Loucy (cell line): ENCODE data around the gene TYW5.

Experiments
- H2AFZ ChIP-seq: fragments of 200-600 bp; sonication (generic); 2 replicates; pipeline ENCODE4 v1.6.0; 2016; ENCODE audit warnings: antibody characterized with exemption, mild to moderate bottlenecking, low read length, moderate library complexity
- H3F3A ChIP-seq: fragments of 200-600 bp; 2 replicates; pipeline ENCODE4 v1.6.0; 2016; ENCODE audit warnings: antibody characterized with exemption, low read depth, mild to moderate bottlenecking
- H3K27me3 ChIP-seq: fragments of 200-600 bp; sonication (generic); 2 replicates; pipeline ENCODE4 v1.6.1; 2014; ENCODE audit warnings: low read length, mild to moderate bottlenecking; ENCODE audit not compliant: insufficient read depth, poor library complexity, severe bottlenecking
- H3K36me3 ChIP-seq: fragments of 200-600 bp; sonication (generic); 2 replicates; pipeline ENCODE4 v1.6.1; 2016; ENCODE audit warnings: low read length; ENCODE audit not compliant: insufficient read depth
- H3K4me1 ChIP-seq: fragments of 200-600 bp; sonication (generic); 2 replicates; pipeline ENCODE4 v1.5.1; 2014; ENCODE audit warnings: low read length, mild to moderate bottlenecking; ENCODE audit not compliant: insufficient read depth, poor library complexity, severe bottlenecking
- H3K4me2 ChIP-seq: fragments of 200-600 bp; sonication (generic); 2 replicates; pipeline ENCODE4 v1.6.0; 2014; ENCODE audit warnings: antibody characterized with exemption, low read length, low read depth, mild to moderate bottlenecking; ENCODE audit not compliant: poor library complexity, severe bottlenecking
- H3K4me3 ChIP-seq: fragments of 200-600 bp; sonication (generic); 2 replicates; pipeline ENCODE4 v1.5.1; 2014; ENCODE audit warnings: low read length, mild to moderate bottlenecking, mixed read lengths; ENCODE audit not compliant: poor library complexity, severe bottlenecking
- H3K79me2 ChIP-seq: fragments of 200-600 bp; sonication (generic); 2 replicates; pipeline ENCODE4 v1.6.1; 2014; ENCODE audit warnings: low read length; ENCODE audit not compliant: insufficient read depth
- H3K9ac ChIP-seq: fragments of 200-600 bp; sonication (generic); 2 replicates; pipeline ENCODE4 v1.6.0; 2014; ENCODE audit warnings: mild to moderate bottlenecking, low read depth, low read length, moderate library complexity; ENCODE audit not compliant: poor library complexity, severe bottlenecking
- H3K9me2 ChIP-seq: fragments of 200-600 bp; sonication (generic); replicated peaks from 2 replicates; pipeline ENCODE4 v1.6.1; 2016; ENCODE audit warnings: low read depth, low read length, mixed read lengths
- H3K9me3 ChIP-seq: fragments of 200-600 bp; sonication (generic); 2 replicates; pipeline ENCODE4 v1.6.1; 2014; ENCODE audit warnings: mild to moderate bottlenecking, antibody characterized with exemption, low read length, low read depth; ENCODE audit not compliant: insufficient read depth
- H4K20me1 ChIP-seq: fragments of 200-600 bp; sonication (generic); 2 replicates; pipeline ENCODE4 v1.6.0; 2014; ENCODE audit warnings: antibody characterized with exemption, low read length, mild to moderate bottlenecking; ENCODE audit not compliant: insufficient read depth, poor library complexity, severe bottlenecking
- CTCF ChIP-seq: fragments of 200-600 bp; sonication (generic); conservative IDR thresholded peaks from 2 replicates; pipeline ENCODE4 v1.5.1; 2014; ENCODE audit warnings: mild to moderate bottlenecking, antibody characterized with exemption, low read length
- EZH2phosphoT487 ChIP-seq: fragments of 200-600 bp; IDR thresholded peaks from 2 replicates; pipeline ENCODE4 v1.6.1; 2018; ENCODE audit warnings: antibody characterized with exemption, mild to moderate bottlenecking, moderate library complexity, borderline replicate concordance

Gene TYW5

GRCh38 chr2:199911052-199911876 lies 44.0 kb downstream of the TYW5 start, which contains the start of gene C2orf69:
TSS of gene C2orf69 (plus strand) at chr2:199911293. CDS start at chr2:199911439, 146 bp downstream.
- peak within 1 kb of the TSS; percentile 90 for H2AFZ ChIP-seq
- H3K9me2 ChIP-seq: no peaks in the 10 kb centered on the region
- peaks cover 6% of the 10 kb centered on the region; the same call in 1 of the 2 replicates for H3K36me3 ChIP-seq
- H4K20me1 ChIP-seq: peaks cover 38% of the 10 kb centered on the region
- H3K4me2 ChIP-seq: peak within 1 kb of the TSS; percentile 81
- TF ChIP-seq EZH2phosphoT487: no peak
- TF ChIP-seq CTCF: no peak
- peaks cover 53% of the 10 kb centered on the region for H3K79me2 ChIP-seq
- H3K27me3 ChIP-seq: no peaks in the 10 kb centered on the region
- H3K4me3 ChIP-seq: peak within 1 kb of the TSS; percentile 83
- peak within 1 kb of the TSS; percentile 87 for H3K9ac ChIP-seq
- no peaks in the 10 kb centered on the region for H3K9me3 ChIP-seq
- no peaks in the 10 kb centered on the region for H3F3A ChIP-seq
- peaks cover 24% of the 10 kb centered on the region for H3K4me1 ChIP-seq

GRCh38 chr2:199910338-199911051 lies 44.8 kb downstream of the TYW5 start:
- Histone ChIP-seq H3K4me3 (peak overlapping the region; percentile 83), H4K20me1 (peaks cover 32% of the 10 kb centered on the region), H3K79me2 (peaks cover 46% of the 10 kb centered on the region), H3K36me3 (no peaks in the 10 kb centered on the region), H3K9me2 (no peaks in the 10 kb centered on the region), H3K4me1 (peaks cover 24% of the 10 kb centered on the region), H3K9ac (peak overlapping the region; percentile 84), H2AFZ (peak overlapping the region; percentile 58), H3K27me3 (no peaks in the 10 kb centered on the region), H3F3A (no peaks in the 10 kb centered on the region), H3K4me2 (peak overlapping the region; percentile 81), H3K9me3 (no peaks in the 10 kb centered on the region)
- no peak for TF ChIP-seq EZH2phosphoT487
- no peak for TF ChIP-seq CTCF

GRCh38 chr2:199907008-199907714 lies 48.1 kb downstream of the TYW5 start:
- no peaks in the 10 kb centered on the region for H3K27me3 ChIP-seq
- no peaks in the 10 kb centered on the region for H3K9me3 ChIP-seq
- no peak overlapping the region for H3K9ac ChIP-seq
- no peaks in the 10 kb centered on the region for H3K9me2 ChIP-seq
- H4K20me1 ChIP-seq: peaks cover 6% of the 10 kb centered on the region
- peaks cover 17% of the 10 kb centered on the region for H3K79me2 ChIP-seq
- H3K4me3 ChIP-seq: no peak overlapping the region
- H3K4me1 ChIP-seq: no peaks in the 10 kb centered on the region
- H3F3A ChIP-seq: no peaks in the 10 kb centered on the region
- H2AFZ ChIP-seq: no peak overlapping the region
- TF ChIP-seq CTCF (no peak), EZH2phosphoT487 (no peak)
- no peak overlapping the region for H3K4me2 ChIP-seq
- no peaks in the 10 kb centered on the region for H3K36me3 ChIP-seq
